ENCODE results near the gene TSSC4.

TSSC4 gene

DNA sequence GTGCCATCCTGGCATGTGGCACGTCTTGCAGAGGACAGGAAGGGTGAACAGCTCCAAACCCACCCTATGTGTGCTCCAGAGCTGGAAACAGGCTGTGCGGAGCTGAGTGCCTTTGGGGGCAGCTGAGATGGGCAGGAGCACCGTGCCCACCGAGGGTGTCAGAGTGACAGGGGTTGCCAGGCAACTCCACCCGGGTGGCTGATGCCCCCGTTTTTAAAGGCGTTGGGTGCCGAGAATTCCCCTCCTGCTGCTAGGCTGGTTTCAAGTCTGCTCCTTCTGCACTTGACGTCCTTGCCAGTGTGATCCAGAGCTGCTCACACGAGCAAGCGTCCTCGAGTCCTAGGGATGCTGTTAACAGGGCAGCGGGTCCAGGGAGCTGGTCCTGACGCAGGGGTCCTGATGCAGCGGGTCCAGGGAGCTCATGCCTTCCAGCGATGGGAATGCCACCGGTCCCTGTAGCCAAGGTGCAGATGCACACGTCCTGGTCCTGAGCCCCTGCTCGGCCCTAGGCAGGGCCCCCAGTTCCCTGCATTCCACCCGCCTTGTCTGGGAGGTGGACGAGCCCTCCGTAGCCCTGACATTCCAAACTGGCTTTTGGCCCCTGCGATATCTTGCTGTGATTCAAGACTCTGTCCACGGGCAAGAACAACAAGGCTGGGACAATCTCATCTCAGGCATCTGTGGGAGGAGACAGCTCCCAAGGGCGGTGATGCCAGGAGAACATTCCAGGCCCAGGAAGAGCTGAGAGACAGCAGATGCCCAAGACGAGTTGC, 49.2 kb downstream of the TSSC4 start:
- no peak for DNase-seq (ENCODE audit: low spot score)

- no peak for DNase-seq (ENCODE audit: low spot score)
Measured at GRCh38 chr11:2450321-2451041, 49.9 kb downstream of the TSSC4 start.

DNA sequence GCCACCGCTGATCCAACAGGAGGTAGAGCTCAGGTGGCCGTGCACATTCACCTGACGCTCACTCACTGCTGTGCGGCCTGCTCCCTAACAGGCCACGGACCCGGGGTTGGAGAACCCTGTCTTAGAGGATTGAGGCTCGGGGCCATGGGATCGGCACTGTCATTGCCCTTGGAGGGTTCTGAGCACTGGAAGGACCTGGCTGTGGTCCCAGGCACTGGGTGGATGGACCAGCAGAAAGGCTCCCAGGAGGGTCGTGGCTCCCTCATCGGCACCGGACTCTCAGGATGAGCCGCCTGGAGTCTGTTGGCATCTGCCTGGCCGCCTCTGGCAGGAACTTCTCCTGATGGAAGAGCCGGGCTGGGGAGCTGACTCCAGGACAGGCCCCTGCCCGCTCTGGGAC, 50.8 kb downstream of the TSSC4 start:
- no peak for DNase-seq (ENCODE audit: low spot score)

DNA sequence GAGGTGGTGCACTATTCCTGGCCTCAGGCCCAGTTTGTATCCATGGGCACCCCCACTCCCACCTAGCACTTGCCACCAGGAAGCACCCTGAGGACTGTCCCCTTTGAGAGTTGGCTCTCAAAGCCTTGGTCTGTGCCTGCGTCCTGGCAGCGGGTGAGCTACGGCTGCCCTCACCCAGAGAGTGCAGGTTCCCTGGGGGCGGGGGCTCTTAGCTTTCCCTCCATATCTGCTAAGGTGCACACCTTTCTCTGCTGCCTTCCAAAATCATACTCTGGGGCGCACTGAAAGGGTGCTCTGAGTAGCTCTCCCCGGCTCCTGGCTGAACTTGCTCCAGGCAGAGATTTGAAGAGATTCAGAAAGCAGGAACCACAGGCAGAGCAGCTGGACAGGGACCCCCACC, 51.4 kb downstream of the TSSC4 start:
- no peak for DNase-seq (ENCODE audit: low spot score)

GRCh38 chr11:2452321-2453012, 51.9 kb downstream of the TSSC4 start:
- no peak for DNase-seq (ENCODE audit: low spot score)

- no peak for DNase-seq (ENCODE audit: low spot score)
Measured at GRCh38 chr11:2453436-2453835, 52.9 kb downstream of the TSSC4 start.
